Endothelial cell (in vitro differentiated cells): ENCODE measurements around the gene ITM2A. TPM values are rescaled to one million over a fixed set of nuclear protein-coding genes. Genes with fewer than 3 reads are reported as not detected.
A peak's percentile ranks its signal among the peaks of the same experiment; 100 is the strongest.

Experiments used
- DNase-seq: peaks from one replicate; pipeline ENCODE4 v3.0.0; 2021; ENCODE audit warnings: low spot score
- H3K27ac Mint-ChIP-seq: one replicate; pipeline ENCODE4 v1.8.0; 2021; ENCODE audit warnings: mixed read lengths, inconsistent platforms; ENCODE audit not compliant: unreplicated experiment
- H3K27me3 Mint-ChIP-seq: one replicate; pipeline ENCODE4 v1.8.0; 2021; ENCODE audit warnings: mild to moderate bottlenecking, moderate library complexity, mixed read lengths, inconsistent platforms; ENCODE audit not compliant: unreplicated experiment
- H3K36me3 Mint-ChIP-seq: one replicate; pipeline ENCODE4 v1.8.0; 2021; ENCODE audit warnings: mild to moderate bottlenecking, low read depth, mixed read lengths, inconsistent platforms; ENCODE audit not compliant: unreplicated experiment
- H3K4me1 Mint-ChIP-seq: one replicate; pipeline ENCODE4 v1.8.0; 2021; ENCODE audit warnings: mild to moderate bottlenecking, mixed read lengths, inconsistent platforms; ENCODE audit not compliant: unreplicated experiment
- H3K4me3 Mint-ChIP-seq: one replicate; pipeline ENCODE4 v1.8.0; 2021; ENCODE audit warnings: mild to moderate bottlenecking, mixed read lengths, inconsistent platforms; ENCODE audit not compliant: unreplicated experiment
- H3K9me3 Mint-ChIP-seq: one replicate; pipeline ENCODE4 v1.8.0; 2021; ENCODE audit warnings: mixed read lengths, inconsistent platforms; ENCODE audit not compliant: unreplicated experiment
- total RNA-seq: library from RNA; stranded (reverse); fragmentation: NEBNext Ultra II Directional; extraction: Animal tissue kit (Norgen Biotek cat#: 25700); gene quantifications from one replicate; pipeline ENCODE4 v1.2.1, GENCODE V29; 2021; ENCODE audit not compliant: unreplicated experiment
- TF ChIP-seq, protein P1 (sequence below): fragments of 200-600 bp; sonication (generic); IDR thresholded peaks from one replicate; pipeline ENCODE4 v1.5.0; 2021; ENCODE audit warnings: antibody characterized with exemption; ENCODE audit not compliant: unreplicated experiment

The ITM2A gene
- total RNA-seq, 1 donor from 2014 or later = 97.7 TPM

GRCh38 chrX:79365591-79365990 lies 1.5 kb downstream of the ITM2A start:
- Mint-ChIP-seq H3K27ac (peak overlapping the region; percentile 72), H3K9me3 (no peaks in the 10 kb centered on the region), H3K4me3 (peak overlapping the region; percentile 93), H3K36me3 (no peaks in the 10 kb centered on the region), H3K27me3 (no peaks in the 10 kb centered on the region), H3K4me1 (peaks cover 11% of the 10 kb centered on the region)
- TF ChIP-seq, protein P1, sequence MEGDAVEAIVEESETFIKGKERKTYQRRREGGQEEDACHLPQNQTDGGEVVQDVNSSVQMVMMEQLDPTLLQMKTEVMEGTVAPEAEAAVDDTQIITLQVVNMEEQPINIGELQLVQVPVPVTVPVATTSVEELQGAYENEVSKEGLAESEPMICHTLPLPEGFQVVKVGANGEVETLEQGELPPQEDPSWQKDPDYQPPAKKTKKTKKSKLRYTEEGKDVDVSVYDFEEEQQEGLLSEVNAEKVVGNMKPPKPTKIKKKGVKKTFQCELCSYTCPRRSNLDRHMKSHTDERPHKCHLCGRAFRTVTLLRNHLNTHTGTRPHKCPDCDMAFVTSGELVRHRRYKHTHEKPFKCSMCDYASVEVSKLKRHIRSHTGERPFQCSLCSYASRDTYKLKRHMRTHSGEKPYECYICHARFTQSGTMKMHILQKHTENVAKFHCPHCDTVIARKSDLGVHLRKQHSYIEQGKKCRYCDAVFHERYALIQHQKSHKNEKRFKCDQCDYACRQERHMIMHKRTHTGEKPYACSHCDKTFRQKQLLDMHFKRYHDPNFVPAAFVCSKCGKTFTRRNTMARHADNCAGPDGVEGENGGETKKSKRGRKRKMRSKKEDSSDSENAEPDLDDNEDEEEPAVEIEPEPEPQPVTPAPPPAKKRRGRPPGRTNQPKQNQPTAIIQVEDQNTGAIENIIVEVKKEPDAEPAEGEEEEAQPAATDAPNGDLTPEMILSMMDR = no peak
- no peak for DNase-seq

DNA sequence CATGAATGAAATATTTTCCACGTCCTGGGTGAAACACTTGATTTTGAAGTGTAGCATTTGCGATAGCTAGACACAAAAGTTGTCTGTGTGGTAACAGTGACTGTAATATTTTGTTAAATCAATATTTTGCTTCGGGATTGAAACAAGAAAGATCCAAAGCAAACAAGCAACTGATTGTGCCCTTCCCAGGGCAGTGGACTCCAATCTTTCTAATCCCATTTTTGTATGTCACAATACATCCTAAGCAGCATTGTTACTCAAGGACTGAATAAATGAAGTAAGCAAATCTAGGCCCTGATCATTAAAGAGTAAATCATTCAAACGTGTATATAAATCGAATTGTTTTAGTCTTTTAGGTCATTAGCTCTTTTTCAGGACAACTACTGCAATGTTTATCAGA lies 2.8 kb downstream of the ITM2A start:
- TF ChIP-seq, protein P1 = no peak
- DNase-seq = no peak
- no peaks in the 10 kb centered on the region for H3K27me3 Mint-ChIP-seq
- H3K4me1 Mint-ChIP-seq = peaks cover 11% of the 10 kb centered on the region
- no peaks in the 10 kb centered on the region for H3K36me3 Mint-ChIP-seq
- H3K4me3 Mint-ChIP-seq = no peak overlapping the region
- no peaks in the 10 kb centered on the region for H3K9me3 Mint-ChIP-seq
- no peak overlapping the region for H3K27ac Mint-ChIP-seq

- Mint-ChIP-seq H3K27ac (no peak overlapping the region), H3K9me3 (no peaks in the 10 kb centered on the region), H3K27me3 (no peaks in the 10 kb centered on the region), H3K4me1 (peaks cover 3% of the 10 kb centered on the region), H3K36me3 (no peaks in the 10 kb centered on the region), H3K4me3 (no peak overlapping the region)
- TF ChIP-seq, protein P1 = no peak
- no peak for DNase-seq
Measured at GRCh38 chrX:79361192-79361870, 5.8 kb downstream of the ITM2A start.

- Mint-ChIP-seq H3K4me1 (no peaks in the 10 kb centered on the region), H3K9me3 (no peaks in the 10 kb centered on the region), H3K4me3 (no peak overlapping the region), H3K36me3 (no peaks in the 10 kb centered on the region), H3K27me3 (no peaks in the 10 kb centered on the region), H3K27ac (no peak overlapping the region)
- TF ChIP-seq, protein P1 = no peak
- DNase-seq = no peak
Measured at GRCh38 chrX:79336869-79337815, 30.0 kb downstream of the ITM2A start.

DNA sequence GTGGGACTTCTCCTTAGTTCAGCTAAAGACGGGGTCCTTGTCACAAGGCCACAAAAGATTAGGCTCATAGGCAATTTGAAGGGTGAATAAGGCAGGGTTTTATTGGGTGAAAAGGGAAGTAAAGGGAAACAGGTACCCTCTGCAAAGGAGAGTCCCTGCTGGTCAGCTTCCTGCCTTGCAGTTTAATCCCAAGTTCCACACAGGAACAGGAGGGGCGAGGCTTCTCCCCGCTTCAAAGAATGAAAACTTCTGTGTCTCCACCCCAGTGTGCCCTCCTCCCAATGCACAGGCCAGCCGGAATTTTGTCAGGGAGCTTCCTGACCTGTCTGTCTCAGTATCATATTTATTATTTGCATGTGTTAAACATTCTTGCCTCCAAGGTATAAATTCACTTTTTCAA lies 37.1 kb downstream of the ITM2A start:
- H3K9me3 Mint-ChIP-seq = no peaks in the 10 kb centered on the region
- peaks cover 4% of the 10 kb centered on the region for H3K4me1 Mint-ChIP-seq
- H3K36me3 Mint-ChIP-seq = no peaks in the 10 kb centered on the region
- no peak overlapping the region for H3K4me3 Mint-ChIP-seq
- TF ChIP-seq, protein P1 = no peak
- DNase-seq = peak; percentile 5
- no peaks in the 10 kb centered on the region for H3K27me3 Mint-ChIP-seq
- H3K27ac Mint-ChIP-seq = no peak overlapping the region
